Measurements from ENCODE around the gene GRAMD2B.
"Not testable (repeated sequence)": the region's sequence is repeated elsewhere in the genome, so short reads cannot be mapped to it uniquely, and the experiment has no call there.

The GRAMD2B gene

DNA sequence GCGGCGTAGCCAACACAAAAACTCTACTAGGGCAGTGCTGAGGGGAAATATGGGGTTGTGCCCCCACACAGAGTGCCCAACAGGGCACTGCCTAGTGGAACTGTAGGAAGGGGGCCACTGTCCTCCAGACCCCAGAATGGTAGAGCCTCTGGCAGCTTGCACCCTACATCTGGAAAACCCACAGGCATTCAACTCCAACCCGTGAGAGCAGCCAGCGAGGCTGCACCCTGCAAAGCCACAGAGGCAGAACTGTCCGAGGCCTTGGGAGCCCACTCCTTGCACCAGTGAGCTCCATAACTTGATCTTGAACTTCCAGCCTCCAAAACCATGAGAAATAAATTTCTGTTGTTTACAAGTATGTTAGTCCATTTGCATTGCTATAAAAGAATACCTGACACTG is 27.7 kb downstream of the GRAMD2B start:
- no peak for DNase-seq (ENCODE audit: low spot score)

DNA sequence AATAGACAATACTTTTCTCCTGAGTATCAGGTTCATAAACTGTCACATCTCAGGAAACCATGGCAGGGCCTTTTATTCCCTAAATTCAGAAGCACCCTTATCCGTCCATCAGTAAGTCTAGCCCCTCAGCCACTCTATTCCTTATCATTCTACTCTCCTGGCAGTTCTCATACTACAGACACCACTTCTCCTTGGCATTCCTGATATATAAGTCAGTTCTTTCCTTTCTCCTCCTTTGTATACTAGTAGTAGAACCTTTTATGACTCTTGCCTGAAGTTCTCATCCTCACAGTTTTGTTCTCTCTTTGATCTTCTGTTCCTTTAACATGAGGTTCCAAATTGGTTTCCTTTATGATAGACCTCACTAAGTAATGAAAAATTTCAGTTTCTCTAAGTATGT is 29.3 kb downstream of the GRAMD2B start:
- DNase-seq (ENCODE audit: low spot score), result no peak

DNA sequence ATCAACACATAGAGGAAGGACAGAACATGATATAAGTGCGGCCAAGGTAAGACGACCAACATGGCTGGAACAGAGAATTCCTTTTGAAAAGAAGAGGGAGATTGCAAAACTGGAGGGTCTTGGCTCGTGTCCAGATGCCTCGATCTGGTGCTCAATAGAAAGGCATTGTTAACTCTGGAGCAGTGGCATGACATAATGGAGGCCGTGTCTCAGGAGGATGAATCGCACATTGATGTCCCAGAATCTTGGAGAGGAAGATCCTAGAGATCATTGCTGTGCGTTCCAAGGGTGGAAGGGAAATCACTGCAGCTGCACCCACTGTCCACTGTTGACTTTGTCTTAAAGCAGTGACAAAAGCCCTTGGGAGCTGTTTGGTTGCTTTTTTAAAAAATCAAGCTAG is 30.9 kb downstream of the GRAMD2B start:
- DNase-seq (ENCODE audit: low spot score), result no peak

DNA sequence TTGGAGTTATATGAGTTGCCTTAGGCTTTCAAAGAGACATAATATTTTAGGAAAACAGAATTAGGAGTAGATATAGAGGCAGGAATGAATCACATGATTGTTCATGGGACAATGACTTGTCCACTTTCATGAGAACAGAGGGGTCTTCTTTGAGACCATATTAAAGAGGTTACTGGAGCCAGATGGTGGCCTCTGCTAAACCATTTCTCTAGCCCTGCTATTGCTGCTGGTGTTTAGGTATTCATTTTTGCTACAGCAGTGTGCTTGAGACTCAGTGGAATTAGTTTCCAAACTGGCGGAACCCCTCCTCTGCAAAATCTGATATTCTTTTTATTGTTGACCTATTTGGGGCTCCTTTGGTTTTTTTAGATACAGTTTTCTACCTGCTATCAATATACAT is 31.3 kb downstream of the GRAMD2B start:
- no peak for DNase-seq (ENCODE audit: low spot score)

DNA sequence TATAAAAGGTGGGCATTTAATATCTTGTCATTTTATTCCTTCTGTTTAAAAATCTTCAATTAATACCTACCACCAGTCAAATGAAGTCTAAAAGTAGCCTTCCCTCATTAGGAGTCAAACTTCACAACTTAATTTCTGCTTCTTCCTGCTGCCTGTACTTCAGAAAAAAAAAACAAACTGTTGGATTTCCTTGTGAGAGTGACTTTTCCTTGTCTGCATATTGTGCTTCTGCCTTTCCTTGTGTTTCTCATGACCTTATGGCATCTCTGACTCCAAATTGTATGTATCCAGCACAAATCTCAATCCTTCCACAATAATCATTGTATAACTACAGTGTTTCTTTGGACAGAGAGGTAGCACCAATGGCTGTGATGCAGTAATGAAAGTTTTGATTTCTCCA is 32.1 kb downstream of the GRAMD2B start:
- no peak for DNase-seq (ENCODE audit: low spot score)

DNA sequence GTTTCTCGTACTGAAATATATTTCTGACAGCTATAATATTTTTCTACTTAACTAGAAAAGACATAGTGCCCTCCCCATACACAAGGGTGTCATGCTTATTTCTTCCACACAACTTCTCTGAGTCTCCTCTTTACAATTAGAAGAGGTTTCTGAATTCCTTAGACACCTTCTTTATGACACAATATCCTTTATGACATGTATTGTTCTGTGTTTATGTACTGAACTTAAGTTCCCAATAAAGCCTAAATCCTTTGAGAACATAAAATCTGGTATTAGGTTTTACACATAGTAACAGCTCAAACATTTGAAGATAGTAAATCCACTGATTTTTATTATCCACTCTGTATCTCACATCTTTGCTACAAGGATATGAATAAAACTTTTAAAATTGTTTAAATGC is 32.5 kb downstream of the GRAMD2B start:
- DNase-seq (ENCODE audit: low spot score), result no peak

DNA sequence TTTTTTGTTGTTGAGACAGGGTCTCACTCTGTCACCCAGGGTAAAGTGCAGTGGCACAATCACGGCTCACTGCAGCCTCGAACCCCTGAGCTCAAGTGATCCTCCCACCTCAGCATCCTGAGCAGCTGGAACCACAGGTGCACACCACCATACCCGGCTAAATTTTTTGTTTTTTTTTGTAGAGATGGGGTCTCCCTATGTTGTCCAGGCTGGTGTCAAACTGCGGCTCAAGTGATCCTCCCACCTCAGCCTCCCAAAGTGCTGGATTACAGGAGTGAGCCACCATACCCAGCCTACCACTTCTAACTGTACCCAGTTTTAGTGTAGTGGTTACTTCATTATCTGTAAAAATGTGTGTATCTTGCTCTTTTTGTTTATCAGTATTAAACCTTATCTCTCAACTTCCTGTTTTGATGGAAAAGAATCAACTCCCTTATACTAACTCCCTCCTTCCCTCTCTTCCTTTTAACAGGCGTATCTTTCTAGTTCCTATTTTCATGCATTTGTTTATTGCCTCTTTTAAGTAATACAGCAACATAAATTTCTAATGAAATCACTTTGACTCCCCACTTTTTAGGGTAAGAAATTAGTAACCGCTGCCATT is 33.1 kb downstream of the GRAMD2B start:
- DNase-seq (ENCODE audit: low spot score), result no peak

DNA sequence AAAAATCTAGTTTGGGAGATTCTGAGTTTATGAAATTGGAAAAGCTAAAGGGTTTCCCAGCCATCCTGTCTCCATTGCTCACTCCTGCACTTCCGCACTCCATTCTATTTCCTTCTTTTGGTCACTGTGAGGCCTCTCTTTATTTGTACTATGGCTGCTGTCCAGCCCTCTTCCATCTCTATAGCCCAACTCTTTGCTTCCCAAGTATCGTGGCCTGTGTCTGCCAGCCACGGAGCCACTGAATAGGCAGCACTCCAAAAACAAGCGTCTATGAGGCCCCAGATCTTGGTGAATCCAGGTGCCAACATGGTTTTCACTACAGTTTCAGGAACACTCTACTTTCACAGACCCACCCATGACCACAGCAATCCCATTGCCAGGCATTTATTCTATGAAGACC is 37.2 kb downstream of the GRAMD2B start:
- no peak for DNase-seq (ENCODE audit: low spot score)

DNA sequence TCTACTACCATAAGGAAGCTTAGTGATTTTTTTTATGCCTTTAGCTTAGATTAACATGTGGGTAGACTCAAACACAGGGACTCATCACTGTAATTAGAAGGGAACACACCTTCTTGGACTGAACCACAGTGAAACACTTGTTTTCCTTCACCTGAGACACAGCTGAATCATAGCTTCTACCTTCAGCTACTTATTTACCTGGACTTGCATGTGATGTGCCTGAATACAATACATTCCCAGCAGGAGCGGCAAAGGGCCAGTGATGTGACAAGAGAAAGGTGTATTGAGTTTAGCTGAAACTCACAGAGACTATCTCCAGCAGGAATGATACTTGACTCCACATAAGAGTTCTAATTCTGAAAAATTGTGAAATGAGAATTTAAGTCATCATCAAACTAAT is 37.8 kb downstream of the GRAMD2B start:
- no peak for DNase-seq (ENCODE audit: low spot score)

DNA sequence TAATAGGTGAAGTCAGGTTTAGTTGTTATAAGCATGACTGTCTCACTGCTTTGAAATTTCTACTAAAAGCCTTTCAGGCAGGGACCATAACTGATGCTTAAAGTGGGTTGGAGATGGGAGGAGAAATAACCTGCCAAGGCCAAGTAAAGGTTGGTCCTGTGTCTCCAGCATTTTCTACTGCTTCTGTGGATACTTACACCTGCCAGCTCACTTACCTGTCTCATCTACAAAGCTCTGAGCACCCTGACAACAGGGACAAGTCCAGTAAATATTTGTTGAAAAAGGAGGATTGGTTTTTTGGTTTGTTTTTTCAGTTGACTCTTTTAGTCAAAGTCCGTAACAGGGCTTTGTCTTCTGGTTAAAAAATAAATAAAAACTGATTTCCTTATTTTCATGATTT is 38.6 kb downstream of the GRAMD2B start:
- DNase-seq (ENCODE audit: low spot score), result no peak

DNA sequence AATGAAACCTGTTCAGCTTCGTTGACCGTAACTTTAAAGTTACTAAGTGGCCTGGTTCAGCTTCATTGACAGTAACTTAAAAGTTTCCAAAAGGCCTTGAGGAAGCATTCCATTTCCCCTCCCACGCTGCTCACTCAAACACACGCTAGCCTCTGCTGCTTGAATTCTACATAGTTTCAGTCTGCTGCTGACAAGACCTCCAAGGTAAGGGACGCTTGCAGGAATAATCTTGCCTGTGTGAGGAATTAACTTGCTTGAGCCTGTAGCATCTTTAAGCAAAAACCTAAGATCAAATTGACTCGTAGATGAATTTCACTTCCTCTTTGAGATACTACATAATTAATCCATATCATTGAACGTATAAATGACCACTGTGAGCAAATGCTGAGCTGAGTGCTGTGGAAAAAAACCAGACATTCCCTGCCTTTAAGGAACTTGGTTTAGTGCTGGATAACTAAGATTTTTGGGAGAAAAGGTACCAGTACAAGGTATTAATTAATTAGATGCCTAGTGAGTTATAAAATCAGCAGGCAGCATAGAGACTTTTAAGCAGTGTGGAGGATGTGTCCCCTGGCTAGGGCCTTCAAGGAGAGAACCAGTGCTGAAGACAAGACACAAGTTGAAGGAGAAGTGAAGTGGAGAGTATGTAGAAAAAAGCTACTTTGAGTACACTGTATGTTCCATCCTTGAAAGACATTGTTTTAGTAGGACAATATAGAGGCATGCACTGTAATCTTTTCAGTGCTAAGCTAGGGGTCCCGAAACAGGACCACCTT is 39.2 kb downstream of the GRAMD2B start:
- no peak for DNase-seq (ENCODE audit: low spot score)

DNA sequence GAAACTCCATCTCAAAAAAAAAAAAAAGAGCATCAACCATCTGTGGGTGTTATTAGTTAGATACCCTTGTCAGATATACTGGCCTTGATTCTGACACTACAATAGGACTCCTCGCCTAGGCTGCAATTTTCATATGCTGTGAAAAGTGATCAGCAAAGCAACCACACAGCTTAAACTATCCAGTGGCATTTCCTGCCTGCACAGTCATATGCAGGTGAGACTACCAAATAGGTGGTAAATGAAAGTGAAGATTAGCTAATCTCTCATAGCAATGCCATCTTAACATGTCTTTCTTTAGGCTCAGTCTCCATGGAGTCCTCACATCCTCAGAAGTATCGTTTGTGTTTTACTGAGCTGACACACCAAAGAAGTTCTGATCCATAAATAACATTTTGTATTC is 40.8 kb downstream of the GRAMD2B start:
- no peak for DNase-seq (ENCODE audit: low spot score)

DNA sequence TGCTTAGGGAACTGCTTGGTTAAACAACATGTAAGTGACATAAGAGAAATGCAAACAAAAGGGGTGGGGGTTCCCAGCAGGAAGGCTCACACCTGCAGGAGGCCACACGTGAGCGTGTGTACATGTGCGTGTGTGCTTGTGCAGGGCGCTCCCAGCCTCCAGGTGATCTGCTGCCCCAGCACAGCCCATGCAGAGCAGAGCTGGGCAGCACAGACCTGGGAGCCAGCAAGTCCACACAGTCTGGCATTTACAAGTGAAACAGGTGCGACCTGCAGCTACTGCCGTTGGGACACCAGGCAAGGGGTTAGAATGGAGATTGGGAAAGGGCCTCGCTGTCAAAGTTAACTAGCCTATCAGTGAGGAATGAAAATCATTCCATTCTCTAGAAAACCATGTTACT is 41.8 kb downstream of the GRAMD2B start:
- no peak for DNase-seq (ENCODE audit: low spot score)

DNA sequence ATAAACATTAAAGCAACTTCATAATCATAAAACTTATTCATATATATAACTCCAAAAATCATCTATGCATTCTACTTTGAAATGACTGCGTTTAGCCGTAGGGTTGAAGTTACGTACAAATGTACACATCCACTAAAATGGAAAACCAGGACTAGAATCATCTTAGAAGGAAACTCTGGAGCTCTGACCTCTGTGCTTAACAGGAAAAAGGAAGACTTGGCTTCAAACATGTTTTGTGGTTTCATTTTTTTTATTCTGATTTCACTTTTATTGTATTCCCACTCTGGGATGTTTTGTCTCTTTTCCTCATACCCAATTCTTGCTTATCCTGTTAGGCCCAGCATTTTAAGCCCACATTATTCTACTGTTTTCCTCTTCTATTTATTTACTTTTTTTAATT is 44.9 kb downstream of the GRAMD2B start:
- no peak for DNase-seq (ENCODE audit: low spot score)

DNA sequence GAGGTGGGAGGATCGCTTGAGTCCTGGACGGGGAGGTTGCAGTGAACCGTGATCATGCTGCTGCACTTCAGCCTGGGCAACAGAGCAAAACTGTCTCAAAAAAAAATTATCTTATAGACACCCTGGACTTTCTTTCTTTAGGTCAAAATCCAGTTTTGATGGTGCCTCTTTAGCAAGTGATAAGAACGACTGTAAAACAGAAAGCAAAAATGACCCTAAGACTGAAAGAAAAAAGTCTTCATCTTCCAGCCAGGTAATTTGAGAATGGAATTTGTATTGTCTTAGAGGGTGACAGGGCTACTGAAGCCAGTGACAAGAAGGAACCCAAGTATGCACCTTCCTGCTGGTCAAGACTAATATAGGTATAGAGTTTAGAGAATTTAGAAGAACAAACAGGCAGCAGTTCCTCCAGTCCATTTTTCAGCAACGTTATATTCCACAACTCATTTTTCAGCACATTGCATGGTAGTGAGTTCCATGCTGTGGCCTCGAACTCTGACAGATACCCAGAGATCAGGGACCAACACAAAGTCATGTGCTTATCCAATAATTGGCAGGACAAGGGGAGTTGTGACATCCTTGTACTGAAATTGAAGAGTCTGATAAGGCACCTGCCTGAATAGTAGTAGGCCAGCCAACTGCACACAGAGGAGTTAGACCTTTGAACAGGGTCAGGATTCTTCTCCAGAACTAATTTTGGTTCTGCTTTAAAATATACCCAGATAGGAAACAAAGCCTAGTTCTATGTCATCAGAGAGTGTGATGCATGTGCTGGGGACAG is 46.5 kb downstream of the GRAMD2B start:
- no peak for DNase-seq (ENCODE audit: low spot score)

DNA sequence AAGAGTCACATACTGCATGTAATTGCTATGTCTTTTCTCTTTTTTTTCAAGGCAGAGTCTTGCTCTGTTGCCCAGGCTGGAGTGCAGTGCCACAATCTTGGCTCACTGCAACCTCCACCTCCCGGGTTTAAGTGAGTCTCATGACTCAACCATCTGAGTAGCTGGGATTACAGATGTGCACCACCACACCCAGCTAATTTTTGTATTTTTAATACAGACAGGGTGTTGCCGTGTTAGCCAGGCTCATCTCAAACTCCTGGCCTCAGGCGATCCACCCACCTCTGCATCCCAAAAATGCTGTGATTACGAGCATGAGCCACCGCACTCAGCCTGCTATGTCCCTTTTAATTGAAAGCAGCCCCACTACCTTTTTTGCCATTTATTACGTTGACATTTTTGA is 47.3 kb downstream of the GRAMD2B start:
- DNase-seq (ENCODE audit: low spot score), result not testable (repeated sequence)

DNA sequence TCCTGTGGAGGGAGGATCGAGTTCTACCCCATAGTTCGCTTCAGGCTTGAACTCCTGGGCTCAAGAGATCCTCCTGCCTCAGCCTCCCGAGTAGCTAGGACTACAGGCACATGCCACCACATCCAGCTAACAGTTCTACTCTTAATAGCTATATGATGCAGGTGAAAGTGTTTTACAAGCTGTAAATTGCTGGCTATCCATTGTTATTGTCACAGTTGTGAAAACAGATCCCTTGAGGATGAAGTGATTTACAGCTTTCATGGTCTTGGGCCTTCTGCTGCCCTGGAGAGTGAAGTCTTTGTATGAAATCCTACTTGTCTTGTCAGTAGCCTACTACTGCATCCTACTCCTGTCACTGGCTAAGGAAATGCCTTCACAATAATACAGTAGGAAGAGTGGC is 48.0 kb downstream of the GRAMD2B start:
- DNase-seq (ENCODE audit: low spot score), result no peak

DNA sequence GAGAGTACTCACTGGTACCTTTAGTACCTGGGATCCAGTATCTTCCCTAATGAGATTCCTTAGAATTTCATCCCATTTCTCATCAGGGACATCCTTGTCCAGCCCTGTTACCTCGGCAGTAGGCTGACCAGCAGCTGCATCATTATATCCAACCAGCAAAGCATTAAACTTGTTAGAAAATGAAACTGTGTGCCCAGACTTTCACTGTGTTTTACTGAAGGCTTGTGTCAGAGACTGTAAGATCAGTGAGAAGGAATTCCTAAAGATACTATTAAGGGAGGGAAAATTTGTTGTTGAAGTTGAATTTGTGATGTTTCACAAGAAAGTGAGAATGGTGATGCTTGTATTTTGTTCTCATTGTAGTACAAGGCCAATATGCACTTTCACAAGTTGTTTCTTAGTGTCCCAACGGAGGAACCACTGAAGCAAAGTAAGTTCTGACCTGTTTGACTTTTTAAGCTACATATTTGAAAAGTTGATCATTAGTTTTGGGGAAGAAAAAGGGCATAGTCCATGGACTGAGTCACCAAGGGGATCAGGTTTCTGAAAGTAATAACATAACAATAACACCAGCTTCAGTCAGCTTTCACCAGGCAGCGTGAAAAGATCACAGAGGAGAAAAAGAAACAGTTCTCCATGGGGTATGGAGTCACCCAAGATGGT is 48.8 kb downstream of the GRAMD2B start:
- no peak for DNase-seq (ENCODE audit: low spot score)

DNA sequence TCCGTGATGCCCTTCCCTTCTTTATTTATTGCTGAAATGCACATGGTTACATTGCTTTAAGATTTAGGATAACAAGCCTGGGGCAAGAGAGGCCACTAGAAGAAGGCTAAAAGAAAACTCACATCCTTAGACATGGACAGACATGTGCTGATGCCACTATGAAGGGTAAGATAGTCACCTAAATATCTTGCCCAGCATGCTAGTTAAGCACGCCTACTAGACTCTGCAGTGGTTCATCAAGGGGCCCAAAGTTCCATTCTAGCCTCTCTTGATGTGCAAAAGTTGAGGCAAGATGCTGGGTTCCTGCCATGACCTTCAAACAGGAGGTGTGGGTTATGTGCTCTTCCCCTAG is 49.3 kb downstream of the GRAMD2B start:
- DNase-seq (ENCODE audit: low spot score), result no peak

DNA sequence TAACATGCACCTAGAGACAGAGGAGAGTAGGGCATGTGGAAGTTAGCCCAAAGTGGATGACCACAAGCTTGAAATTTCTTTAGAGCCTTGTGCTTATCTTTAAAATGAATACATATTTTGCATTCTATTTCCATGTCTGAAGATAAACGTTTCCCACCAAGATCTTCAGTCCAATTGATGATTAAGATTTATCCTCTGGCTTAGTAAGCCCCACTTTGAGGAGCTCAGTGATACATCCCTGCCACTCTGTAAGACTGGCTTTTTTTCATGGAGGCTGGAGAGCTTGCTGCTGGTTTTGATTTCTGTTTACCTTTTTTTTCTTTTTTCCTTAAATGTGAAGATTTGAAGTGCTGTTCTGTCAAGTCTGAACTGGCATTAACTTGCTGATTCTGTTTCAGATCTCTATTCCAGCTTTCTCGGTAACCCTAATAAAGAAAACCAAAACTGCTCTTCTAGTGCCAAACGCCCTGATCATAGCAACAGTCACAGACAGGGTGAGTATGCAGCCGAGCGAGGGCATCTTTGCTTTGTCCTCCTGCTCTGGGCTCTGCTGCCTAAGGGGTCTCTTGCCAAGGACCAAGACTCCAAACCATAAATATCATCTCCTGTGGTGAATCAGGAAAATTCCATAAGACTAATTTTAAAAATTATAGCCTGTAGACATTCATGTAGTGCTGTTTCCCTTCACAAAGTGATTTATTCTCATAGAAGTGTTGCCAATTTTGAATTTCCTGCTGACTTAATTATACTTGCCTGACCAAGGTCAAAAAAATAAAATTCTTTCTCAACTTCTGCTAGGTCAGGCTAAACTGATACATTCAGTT is 54.3 kb downstream of the GRAMD2B start:
- DNase-seq (ENCODE audit: low spot score), result no peak

DNA sequence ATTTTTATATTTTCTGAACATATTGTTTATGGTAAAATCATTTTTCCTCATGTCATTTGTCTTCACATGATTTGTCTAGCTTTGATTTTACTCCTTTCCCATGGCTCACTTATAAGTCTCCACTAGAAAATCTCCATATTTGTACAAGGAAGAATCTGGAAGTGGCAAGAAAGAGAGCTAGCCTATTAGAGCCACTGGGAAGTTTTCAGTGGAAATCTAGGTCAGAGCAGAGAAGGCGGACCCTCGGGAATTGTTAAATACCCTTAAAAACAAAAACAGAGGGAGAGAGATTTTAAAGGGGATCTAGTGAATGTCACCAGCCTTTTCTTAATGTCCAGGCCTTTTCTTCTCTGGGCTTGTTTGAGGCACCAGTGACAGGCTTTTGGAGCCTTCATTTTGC is 56.6 kb downstream of the GRAMD2B start:
- DNase-seq (ENCODE audit: low spot score), result no peak

DNA sequence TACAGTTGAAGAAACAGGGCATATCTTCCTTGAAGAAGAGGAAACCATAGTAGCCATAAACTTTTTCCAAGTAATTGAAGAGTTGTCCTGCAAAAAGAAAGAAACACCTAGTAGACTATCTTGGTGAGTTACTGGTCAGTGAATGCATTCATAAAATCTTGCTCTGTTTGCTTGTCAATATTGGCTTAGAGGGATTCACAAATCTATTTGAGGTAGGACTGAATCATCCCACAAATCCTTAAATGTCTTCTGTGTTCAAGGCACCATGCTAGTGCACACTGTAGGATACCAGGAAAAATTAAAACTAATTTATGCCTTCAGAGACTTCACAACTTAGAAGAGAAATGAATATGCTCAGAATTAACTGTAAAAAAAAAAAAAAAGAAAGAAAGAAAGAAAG is 57.6 kb downstream of the GRAMD2B start:
- no peak for DNase-seq (ENCODE audit: low spot score)
